ENCODE measurements around the gene TRABD2B. TPM values are rescaled to one million over a fixed set of nuclear protein-coding genes. Genes with fewer than 3 reads are reported as not detected.

Gene TRABD2B
- total and polyA plus RNA-seq, 4 donors, result 0.28 to 2.6 (median 1.3) TPM

- TF ChIP-seq FOXA1 (IDR thresholded peaks at IDR 0.05) (no peak), JUND (IDR thresholded peaks at IDR 0.05) (no peak), ZBTB33 (IDR thresholded peaks at IDR 0.05) (no peak), FOXA2 (IDR thresholded peaks at IDR 0.05) (no peak), YY1 (IDR thresholded peaks at IDR 0.05) (no peak), EGR1 (IDR thresholded peaks at IDR 0.05; ENCODE audit: low read depth in 2 of 2) (no peak), NR2F2 (IDR thresholded peaks at IDR 0.05) (no peak), ATF3 (IDR thresholded peaks at IDR 0.05) (no peak), CTCF (IDR thresholded peaks at IDR 0.05; ENCODE audit: low read depth, low read length, missing input control) (no peak), SP1 (IDR thresholded peaks at IDR 0.05) (no peak), GABPA (IDR thresholded peaks at IDR 0.05 in 1 of 2, conservative IDR thresholded peaks at IDR 0.05 in 1 of 2) (no peak), MAX (IDR thresholded peaks at IDR 0.05) (no peak), RXRA (IDR thresholded peaks at IDR 0.05) (no peak), HNF4G (IDR thresholded peaks at IDR 0.05) (no peak), HNF4A (conservative IDR thresholded peaks at IDR 0.05) (no peak), RAD21 (IDR thresholded peaks at IDR 0.05) (no peak), TAF1 (conservative IDR thresholded peaks at IDR 0.05) (no peak)
- no peaks in the 10 kb centered on the region for H3K36me3 ChIP-seq (ENCODE audit: control insufficient read depth in 4 of 4, insufficient read depth in 3 of 4, low read depth in 1 of 4, low read length in 3 of 4)
- H3K27ac ChIP-seq (ENCODE audit: low read depth in 1 of 2, low read length in 2 of 2), result no peak overlapping the region
- H3K9me3 ChIP-seq (ENCODE audit: control insufficient read depth in 4 of 4, low read length in 3 of 4), result no peaks in the 10 kb centered on the region
- 98% methylated on average over 1 of the region's 1 CpG for WGBS
- no peaks in the 10 kb centered on the region for H3K27me3 ChIP-seq (ENCODE audit: control insufficient read depth in 4 of 4, insufficient read depth in 4 of 4, low read length in 3 of 4)
- H3K9ac ChIP-seq (ENCODE audit: low read depth in 1 of 2, low read length in 2 of 2), result no peak overlapping the region
- H3K4me1 ChIP-seq (ENCODE audit: control insufficient read depth in 4 of 4, insufficient read depth in 4 of 4, low read length in 3 of 4), result peaks cover 3 to 29% (median 18%) of the 10 kb centered on the region in 4 donors
- no peak for DNase-seq (ENCODE audit: low spot score)
- no peak overlapping the region for H3K4me3 ChIP-seq (ENCODE audit: low read depth in 1 of 3, low read length in 3 of 3)
These were observed 60.2 kb downstream of the TRABD2B start for GRCh38 chr1:47936916-47937551.

GRCh38 chr1:47935856-47936255 lies 61.3 kb downstream of the TRABD2B start:
- Histone ChIP-seq H3K9ac (ENCODE audit: low read depth in 1 of 2, low read length in 2 of 2) (no peak overlapping the region), H3K36me3 (ENCODE audit: control insufficient read depth in 4 of 4, insufficient read depth in 3 of 4, low read depth in 1 of 4, low read length in 3 of 4) (no peaks in the 10 kb centered on the region), H3K27me3 (ENCODE audit: control insufficient read depth in 4 of 4, insufficient read depth in 4 of 4, low read length in 3 of 4) (no peaks in the 10 kb centered on the region), H3K27ac (ENCODE audit: low read depth in 1 of 2, low read length in 2 of 2) (no peak overlapping the region), H3K4me3 (ENCODE audit: low read depth in 1 of 3, low read length in 3 of 3) (no peak overlapping the region), H3K4me1 (ENCODE audit: control insufficient read depth in 4 of 4, insufficient read depth in 4 of 4, low read length in 3 of 4) (peaks cover under 1 to 18% (median 8%) of the 10 kb centered on the region in 4 donors), H3K9me3 (ENCODE audit: control insufficient read depth in 4 of 4, low read length in 3 of 4) (no peaks in the 10 kb centered on the region)
- 89% methylated on average over 1 of the region's 1 CpG for WGBS
- no peak for DNase-seq (ENCODE audit: low spot score)
- TF ChIP-seq HNF4G (IDR thresholded peaks at IDR 0.05) (no peak), RAD21 (IDR thresholded peaks at IDR 0.05) (no peak), CTCF (IDR thresholded peaks at IDR 0.05; ENCODE audit: low read depth, low read length, missing input control) (no peak), GABPA (IDR thresholded peaks at IDR 0.05 in 1 of 2, conservative IDR thresholded peaks at IDR 0.05 in 1 of 2) (no peak), MAX (IDR thresholded peaks at IDR 0.05) (no peak), TAF1 (conservative IDR thresholded peaks at IDR 0.05) (no peak), JUND (IDR thresholded peaks at IDR 0.05) (no peak), REST (IDR thresholded peaks at IDR 0.05) (no peak), FOXA2 (IDR thresholded peaks at IDR 0.05) (no peak), HNF4A (conservative IDR thresholded peaks at IDR 0.05) (no peak), ATF3 (IDR thresholded peaks at IDR 0.05) (no peak), YY1 (IDR thresholded peaks at IDR 0.05) (no peak), FOXA1 (IDR thresholded peaks at IDR 0.05) (no peak)
